HG03066 (cell line): ENCODE measurements around the gene DPP9.
"Not testable (repeated sequence)": the region's sequence is repeated elsewhere in the genome, so short reads cannot be mapped to it uniquely, and the experiment has no call there.

Source experiments
- ATAC-seq: cut with Tn5 transposase; IDR thresholded peaks from one replicate; pipeline ENCODE4 v1.9.1; 2021; ENCODE audit warnings: low read depth; ENCODE audit not compliant: unreplicated experiment

Gene DPP9

GRCh38 chr19:4692251-4693077 lies 31.2 kb downstream of the DPP9 start:
- no peak for ATAC-seq

DNA sequence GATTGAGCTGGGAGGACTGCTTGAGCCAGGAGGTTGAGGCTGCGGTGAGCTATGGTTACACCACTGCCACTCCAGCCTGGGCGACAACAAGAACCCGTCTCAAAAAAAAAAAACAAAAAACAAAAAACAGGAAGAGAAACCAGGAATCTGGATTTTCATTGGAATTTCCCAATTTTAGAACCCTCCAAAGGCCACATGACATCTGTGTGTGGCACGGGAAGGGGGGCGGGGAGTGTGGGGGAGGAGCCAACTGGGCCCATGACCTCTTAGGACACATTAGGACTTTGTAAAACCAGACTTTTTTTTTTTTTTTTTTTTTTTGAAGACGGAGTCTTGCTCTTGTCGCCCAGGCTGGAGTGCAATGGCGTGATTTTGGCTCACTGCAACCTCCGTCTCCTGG lies 32.3 kb downstream of the DPP9 start:
- ATAC-seq = no peak

- no peak for ATAC-seq
These were observed 33.3 kb downstream of the DPP9 start for GRCh38 chr19:4690361-4690760.

- ATAC-seq = no peak
These were observed 34.2 kb downstream of the DPP9 start for GRCh38 chr19:4689403-4689802.

- no peak for ATAC-seq
These were observed 35.1 kb downstream of the DPP9 start for GRCh38 chr19:4688587-4688986.

DNA sequence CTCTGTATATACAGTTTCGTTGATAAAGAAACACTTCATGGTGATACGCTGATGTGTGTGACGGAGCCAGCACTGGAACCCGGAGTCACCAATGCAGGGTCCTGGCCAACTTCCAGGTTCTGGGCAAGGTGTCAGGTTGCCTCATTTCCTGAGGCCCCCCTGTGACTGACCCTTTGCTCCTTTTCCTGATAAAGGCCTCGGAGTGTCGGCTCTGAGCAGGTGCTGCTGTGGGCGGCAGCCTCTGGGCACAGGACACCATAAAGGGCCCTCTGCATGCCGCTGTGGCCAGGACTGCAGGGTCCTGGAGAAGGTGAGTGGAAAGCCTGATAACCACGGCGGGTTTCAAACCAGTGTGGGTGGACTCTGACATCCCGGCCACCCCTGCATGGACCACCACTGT lies 36.2 kb downstream of the DPP9 start:
- no peak for ATAC-seq

DNA sequence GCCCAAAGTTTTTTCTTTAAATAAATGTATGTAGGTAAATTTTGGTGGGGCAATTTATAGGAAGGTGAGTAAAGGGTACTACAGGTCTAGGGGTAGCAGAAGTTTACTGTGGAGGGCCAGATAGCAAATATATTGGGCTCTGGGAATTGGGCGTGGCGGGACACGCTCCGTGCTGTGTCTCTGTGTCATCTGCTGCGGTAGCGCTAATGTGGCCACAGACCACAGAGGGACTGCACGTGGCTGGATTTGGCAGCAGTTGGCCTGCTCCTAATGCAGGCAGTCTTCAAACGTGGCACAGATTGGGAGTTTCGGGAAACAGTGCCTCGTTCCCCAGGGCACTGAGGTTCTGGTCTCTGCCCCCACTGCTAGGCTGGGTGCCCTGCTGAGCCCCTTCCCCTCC lies 36.9 kb downstream of the DPP9 start:
- no peak for ATAC-seq

DNA sequence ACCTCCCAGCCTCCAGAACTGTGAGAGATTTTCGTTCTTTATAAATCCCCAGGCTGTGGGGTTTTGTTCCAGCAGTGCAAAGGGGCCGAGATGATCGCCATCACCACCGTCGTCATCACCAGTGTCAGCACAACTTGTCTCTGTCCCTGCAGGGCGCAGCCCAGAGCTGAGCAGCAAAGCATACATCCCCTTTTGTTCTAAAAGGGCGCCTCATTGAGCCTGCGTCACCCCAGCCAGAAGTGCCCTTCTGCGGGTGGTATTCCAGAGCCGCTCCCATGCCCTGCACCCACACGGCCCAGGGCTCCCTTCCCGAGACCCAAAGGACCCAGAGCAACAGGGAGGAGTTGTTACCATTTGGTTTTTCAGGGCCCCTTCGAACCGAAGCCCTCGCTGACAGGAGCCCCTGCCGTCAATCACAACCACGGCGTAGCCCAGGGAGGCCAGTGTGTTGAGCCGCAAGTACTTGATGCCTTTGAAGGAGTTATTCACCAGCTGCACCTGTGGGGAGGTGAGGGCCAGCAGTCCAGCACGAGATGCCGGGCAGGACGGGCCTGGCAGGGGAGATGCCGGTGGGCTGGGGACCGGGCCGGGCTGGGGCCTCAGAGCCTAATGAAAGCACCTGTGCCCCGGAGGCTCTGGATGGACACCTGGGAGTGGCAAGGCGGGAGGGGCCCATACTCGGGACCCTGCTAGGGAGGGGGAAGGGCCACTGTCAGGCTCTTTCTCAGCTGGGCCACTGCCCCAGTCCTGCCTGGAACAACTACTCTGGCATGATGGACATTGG lies 39.1 kb downstream of the DPP9 start:
- no peak for ATAC-seq

GRCh38 chr19:4682417-4683200 lies 41.0 kb downstream of the DPP9 start:
- no peak for ATAC-seq

GRCh38 chr19:4680021-4680420 lies 43.6 kb downstream of the DPP9 start:
- ATAC-seq = not testable (repeated sequence)

DNA sequence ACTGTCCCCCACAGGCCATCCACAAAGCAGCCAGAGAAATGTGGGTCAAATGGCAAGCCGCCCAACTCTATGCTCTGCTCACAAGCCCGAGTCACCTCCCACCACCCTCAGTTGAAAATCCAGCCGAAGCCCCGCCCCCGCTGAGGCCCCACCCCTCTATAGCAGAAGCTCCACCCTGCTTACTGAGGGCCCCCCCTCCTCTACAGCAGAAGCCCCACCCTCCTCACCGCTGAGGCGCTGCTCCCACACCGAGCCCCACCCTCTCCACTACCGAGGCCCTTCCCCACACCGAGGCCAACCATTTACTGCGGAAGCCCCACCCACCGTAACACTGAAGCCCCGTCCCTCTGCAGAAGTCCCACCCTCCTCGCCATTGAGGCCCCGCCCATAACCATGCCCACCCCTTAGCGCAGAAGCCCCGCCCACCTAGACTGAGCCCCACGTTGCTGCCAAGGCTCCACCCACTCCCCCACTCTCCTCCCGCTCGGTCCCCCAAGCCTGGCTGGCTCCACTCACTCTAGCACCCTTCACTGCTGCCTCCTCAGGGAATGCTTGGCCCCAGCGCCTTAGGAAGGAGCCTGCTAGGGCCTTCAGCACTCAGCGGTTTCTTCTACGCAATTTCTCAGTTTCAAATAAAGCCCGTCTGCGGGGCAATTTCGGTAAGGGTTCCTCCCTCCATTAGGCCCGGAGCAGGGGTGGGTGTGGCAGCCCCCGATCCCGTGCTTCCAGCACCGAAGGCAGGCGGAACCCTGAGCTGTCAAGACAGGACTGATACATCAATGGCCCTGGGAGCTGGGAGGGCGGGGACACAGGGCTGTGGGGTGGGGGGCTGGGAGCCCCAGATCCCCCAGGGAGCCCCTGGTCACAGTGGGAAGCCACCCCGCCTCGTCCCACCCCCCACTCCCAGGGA lies 44.5 kb downstream of the DPP9 start:
- no peak for ATAC-seq

DNA sequence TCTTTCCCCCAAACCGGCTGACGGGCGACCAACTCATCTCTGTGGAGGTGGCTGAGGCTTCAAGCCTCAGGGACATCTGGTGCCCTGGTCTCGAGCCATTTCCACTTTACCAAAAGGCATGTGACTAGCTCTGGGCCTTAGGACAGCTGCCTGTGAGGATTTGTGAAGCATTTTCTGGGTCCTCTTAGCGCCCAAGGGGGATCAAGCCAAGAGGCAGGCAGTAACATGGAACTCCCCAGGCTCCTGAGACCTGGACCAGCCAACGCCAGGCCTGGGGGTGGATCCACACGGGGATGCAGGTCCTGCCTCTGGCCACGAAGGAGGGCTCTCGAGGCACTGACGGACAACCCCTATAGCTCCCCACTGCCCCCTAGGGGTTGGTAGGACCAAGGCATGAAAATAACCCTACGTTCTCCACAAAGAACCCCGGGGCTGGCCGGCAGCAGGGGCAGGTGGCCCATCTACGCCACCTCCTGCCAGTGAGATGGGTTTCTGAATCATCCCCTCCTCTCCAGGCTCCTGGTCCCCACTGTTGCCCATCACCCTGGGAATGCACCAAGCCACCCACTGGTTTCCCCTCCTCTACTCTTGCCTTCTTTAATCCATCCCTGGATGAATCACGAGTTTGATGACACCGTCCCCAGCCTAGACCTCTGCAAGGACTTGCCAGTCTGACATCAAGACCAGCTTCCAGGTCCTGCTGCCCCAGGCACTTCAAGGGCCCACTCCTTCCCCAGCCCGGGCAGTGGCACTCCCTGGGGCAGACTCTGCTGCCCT lies 46.5 kb downstream of the DPP9 start:
- ATAC-seq = no peak

- no peak for ATAC-seq
These were observed 48.3 kb downstream of the DPP9 start for GRCh38 chr19:4675346-4675745.

DNA sequence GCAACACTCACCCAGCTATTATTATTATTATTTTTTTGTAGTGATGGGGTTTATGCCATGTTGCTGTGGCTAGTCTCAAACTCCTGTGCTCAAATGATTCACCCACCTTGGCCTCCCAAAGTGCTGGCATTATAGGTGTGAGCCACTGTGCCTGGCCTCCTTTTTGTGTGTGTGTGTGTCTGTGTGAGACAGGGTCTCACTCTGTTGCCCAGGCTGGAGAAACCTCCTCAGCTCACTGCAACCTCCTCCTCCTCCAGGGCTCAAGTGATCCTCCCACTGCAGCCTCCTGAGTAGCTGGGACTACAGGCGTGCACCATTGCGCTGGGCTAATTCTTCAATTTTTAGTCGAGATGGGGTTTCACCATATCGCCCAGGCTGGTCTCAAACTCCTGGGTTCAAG lies 49.9 kb downstream of the DPP9 start:
- no peak for ATAC-seq

GRCh38 chr19:4673216-4673615 lies 50.4 kb downstream of the DPP9 start:
- no peak for ATAC-seq

DNA sequence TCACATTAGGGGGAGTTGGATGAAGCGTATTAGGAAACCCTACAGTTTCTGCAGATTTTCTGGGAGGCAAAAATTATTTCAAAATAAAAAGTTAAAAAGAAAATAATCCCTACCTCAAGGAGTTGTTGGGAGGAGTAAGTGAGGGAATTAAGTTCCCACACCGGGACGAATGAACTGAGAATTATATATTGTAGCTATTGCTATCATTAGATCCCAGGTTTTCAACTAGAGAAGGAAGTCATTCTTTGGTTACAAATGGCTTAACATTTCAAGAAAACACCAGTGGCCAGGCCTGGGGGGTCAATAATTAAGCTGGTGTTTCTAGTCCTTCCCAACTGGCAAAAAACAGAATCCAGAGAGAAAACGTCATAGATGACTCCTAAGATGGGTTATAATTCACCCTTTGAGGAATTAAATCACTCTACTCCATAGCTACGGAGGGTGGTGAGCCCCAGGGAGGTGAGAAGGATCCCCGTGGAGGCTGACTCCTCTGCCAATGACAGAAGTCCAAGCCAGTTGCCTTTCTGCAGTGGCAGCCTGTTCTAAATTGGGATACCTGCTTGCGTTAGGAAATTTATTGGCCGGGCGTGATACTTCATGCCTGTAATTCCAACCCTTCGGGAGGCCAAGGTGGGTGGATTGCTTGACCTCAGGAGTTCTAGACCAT lies 52.3 kb downstream of the DPP9 start:
- no peak for ATAC-seq

DNA sequence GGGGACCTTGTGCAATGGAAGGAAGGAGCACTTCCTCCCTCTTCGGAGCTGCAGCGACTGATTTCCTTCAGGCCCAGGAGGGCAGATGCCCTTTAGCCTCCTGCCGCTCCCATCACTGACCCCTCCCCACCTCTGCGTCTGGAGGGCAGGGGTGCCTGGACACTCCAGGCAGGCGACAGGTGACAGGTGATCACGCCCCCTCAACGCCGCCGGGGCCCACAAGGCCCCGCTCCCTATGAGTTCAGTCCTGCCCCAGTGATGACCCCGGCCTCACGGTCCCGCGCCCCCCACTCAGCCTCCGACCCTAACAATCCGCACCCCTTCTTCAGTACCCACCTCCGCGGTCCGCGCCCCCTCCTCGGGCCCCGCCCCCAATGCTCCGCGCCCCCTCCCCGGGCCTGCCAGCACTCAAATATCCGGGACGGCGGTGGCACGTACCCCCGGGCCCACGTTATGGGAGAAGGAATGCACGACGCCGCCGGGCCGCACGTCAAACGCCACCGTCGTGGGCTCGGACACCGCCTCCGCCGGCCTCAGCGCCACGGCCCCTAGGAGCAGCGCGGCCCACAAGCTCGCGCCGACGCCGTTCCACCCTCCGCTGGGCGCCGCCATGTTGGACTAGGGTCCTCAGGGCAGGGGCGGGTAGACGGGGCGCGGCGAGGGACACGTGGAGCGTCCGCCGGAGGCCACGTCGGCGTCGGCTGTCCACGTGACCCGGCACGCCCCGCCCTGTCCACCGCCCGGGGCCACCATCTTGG lies 53.7 kb downstream of the DPP9 start, which contains the start of gene MYDGF:
TSS of gene MYDGF (minus strand) at position 620 of the 758 bp plus-strand sequence. CDS start at position 612, 8 bp downstream.
- ATAC-seq = peak; percentile 75

DNA sequence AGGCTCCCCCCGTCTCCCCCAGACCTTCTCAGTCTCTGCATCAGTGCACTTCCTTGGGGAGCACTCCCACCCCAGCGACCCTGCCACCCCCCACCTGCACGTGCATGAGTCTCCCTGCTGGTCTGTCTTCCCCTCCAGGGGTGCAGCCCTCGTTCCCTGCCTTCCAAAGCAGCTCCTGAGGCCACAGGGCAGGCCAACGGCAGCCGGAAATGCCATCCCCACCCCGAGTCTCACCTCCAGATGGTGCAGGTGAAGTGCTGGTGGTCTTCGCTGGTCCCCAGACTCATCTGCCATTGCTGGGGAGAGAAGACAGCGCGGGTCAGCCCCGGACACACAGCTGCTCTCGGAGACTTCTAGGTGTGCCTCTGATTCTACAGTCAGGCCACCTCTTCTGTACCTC lies 59.0 kb downstream of the DPP9 start:
- no peak for ATAC-seq
